Activated CD8-positive, alpha-beta memory T cell treated with anti-CD3 and anti-CD28 coated beads for 48 hours (primary cell): ENCODE data around the gene CADM2.

Experiments
- DNase-seq, 3 experiments: peaks; one replicate each; pipeline ENCODE4 v3.0.0-alpha.2; 2020; ENCODE audit warnings: low read depth in 2 of 3, low spot score in 2 of 3

The CADM2 gene

DNA sequence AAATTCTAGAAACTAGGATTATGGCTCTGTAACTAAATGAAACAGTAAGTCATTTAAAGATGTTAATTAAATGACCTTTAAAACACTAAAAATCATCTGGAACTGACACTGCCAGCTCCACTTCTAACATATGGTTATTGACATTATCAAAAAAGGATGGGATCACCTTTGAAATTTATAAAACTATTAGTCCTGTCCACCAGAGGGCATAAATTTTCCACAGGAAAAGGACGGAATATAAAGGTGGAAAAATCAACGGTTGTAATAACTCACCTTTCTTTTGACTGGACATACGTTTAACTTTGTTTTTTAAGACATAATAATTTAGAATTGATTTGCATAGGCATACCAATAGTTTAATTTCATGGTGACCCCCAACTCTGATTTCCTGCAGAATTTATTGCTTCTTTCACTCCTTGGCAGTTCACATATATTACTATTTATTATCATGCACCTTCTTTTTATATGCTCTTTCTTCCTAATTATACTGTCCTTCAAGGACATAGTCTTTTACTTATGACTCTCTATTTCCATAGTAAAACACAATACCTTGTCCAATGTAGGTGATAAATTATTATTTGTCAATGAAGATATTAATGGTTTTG lies 345.7 kb downstream of the CADM2 start:
- no peak for DNase-seq

DNA sequence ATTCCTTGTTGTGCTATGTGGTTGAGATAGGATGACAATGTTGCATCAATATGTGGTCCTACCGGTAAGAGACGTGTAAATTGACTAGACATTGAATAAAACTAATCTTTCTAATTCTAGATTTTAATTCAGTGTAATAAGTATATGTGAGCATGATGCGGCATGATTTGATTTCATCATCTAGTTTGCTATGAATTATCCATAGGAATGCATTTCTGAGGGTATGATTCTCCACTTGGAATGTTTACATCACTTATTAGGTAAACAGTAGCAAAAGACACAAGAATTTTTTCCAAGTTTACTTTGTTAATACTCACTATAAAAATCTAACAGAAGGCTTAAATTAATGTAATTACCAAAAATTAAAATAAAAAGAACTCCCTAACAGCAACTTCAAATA lies 353.5 kb downstream of the CADM2 start:
- no peak for DNase-seq

DNA sequence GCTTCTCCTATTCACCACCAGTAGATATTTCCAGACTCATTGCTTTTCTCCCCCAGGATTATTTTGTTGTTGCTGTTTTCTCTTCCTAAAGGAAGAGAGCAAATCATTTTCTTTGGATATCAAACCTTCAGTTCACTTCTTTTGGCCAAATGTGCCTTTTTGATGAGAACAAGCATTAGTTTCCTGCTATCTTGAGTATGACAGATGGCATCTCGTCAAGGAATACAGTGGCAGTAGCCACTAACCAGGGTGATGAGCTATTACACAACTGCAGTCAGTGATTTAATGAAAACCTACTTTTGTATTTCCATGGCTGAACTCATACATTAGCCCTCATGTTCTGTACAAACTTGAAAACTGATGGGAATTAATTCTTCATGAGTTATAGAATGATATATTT lies 354.6 kb downstream of the CADM2 start:
- DNase-seq = no peak

DNA sequence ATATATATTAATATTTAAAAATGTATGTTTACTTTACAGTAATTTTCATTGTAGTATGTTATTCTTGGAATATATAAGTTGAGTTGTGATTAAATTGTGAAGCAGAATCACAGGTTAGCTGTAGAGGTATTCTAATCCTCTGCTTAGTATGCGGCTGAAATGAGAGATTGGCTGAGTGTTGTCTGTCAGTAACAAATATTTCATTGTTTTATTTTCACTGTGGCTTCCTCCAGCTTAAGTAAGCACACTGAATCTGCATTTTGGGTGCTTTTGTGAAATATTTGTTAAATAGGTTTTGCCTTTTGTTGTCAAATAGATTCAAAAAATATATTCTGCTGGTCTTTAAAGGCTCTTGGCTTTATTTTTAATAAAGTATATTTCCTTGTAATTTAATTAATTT lies 357.5 kb downstream of the CADM2 start:
- DNase-seq = no peak

DNA sequence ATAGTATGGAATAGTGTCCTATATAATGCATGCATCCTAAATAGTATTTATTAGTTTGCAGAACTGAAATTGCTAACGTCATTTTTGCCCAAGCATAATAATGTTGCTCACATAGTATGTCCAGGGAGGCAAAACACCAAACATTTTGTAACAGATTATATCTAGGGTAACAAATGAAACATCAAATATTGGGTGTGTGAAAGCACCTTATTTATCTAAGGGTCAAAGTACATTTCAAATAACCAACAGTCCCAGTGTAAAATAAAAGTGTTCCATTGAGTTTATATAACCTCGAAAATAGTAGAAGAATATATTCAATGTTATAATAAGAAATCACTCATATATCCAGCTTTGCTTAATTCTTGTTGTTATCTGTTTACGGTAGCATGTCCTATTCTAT lies 363.1 kb downstream of the CADM2 start:
- DNase-seq = no peak

DNA sequence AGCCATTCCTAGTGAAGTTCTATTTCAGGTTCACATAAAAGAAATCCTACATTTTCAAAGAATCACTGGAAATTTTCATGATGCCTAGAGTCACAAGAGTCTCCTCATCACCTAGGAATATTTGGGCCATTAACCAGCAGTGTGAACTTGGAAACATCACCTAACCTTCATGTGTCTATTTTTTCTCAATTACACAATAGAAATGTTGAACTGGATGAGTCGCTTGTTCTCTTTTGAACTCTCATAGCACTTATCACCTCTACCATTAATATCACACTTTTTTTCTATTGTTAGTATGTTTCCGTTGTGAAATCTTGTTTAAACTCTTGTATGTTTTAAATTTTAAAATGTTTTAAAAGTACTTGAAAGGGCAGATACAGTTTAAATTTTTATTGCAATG lies 371.3 kb downstream of the CADM2 start:
- DNase-seq = no peak

DNA sequence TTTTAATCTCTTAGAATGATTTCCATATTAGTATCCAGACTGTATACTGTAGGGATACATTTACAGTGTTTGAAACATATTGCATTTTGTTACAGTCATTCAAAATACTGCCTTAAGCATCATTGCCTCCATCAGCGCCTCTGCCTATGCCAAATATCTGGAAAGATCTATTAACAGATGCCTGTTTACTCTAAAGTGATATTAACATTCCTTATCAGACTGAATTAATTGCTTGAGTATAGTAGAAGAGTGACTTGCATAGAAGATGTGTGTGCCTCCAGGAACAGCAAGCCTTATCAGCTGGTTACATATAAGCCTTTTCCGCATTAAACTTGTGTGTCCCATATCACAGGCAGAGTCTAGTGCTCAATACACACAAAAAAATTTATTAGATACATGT lies 379.1 kb downstream of the CADM2 start:
- DNase-seq = no peak

DNA sequence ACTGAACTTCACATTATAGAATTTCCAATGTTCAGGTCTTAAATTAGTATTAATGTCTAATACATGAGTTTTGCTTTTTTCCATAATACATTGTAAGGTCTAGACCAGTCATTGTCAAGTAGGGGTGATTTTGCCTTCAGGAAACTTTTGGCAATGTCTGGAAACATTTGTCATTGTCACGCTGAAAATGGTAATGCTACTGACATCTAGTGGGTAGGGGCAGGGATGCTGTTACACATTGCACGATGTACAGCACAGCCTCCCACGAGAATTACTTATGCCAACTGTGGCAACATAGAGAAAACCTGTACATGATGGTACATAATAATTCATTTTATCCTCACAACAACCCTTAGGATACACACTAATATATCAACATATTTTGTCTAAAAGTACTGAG lies 384.1 kb downstream of the CADM2 start:
- no peak for DNase-seq

DNA sequence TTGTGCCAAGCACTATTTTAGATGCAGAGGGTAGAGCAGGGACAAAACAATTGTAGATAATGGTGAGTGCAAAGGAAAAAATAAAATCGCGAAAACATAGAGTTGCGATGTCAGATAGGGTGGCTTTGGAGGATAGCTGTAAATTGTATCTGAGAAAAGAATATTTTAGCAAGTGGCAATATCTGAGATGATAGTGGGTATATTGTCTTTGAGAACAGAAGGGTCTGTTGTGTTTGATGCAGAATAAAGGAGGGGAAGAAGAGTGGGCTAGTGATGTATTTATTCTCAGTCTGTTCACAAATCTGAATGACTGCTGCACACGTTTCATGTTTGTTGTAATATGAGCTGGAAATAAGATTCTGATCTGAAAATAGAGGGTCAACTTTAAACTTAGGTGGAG lies 396.8 kb downstream of the CADM2 start:
- DNase-seq = no peak

DNA sequence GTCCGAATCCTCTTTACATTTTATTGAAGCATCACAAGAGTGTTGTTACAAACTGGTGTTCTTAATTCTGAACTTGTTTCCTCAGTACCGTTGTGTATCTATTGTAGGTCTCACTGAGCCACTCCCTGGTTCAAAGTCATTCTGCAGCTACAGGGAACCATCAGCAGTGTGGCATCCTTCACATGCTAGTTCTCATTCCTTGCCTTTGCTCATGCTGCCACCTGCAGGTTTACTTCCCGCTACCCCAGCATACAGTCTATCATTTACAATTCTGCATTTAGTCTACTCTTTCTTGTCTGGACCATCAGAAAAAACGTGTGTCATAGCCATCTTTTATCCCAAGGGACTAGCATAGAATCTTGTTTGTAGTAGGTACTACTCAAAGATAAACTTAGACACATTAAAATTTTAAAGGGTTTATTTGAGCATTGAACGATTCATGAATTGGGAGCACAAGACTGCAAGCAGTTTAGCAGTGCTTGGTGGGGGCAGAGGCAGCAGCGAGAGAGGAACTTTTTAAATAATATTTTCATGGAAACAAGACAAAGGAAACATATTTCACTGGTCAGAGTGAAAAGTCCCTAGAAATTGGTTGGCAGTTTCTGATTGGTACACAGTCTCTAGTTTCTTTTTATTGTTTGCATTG lies 402.1 kb downstream of the CADM2 start:
- DNase-seq = no peak

DNA sequence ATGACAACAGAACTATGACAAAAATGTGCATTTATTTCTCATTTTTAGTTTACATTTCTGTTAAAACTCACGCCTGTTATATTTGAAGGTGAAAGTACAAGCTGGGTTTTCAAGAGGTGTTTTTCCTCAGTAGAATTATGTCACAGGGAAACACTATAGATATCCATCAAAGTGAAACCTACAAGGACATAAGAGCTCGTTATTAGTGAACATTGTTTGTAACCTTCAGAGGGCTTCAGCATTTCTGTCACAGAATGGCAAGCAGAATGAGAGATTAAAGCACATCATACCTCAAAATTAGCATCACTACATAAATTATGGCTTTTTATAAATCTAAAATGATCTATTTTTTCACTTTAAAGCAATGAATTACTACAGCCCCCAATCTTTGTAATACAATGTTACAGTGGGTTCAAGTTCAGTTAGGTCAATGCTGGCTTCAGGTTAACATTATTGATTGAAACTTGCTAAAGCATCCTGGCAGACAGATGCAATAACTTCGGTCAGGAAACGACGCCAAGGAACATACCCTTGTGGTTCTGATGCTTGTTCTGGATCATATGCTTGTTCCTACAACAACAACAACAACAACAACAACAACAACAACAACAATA lies 405.6 kb downstream of the CADM2 start:
- no peak for DNase-seq

DNA sequence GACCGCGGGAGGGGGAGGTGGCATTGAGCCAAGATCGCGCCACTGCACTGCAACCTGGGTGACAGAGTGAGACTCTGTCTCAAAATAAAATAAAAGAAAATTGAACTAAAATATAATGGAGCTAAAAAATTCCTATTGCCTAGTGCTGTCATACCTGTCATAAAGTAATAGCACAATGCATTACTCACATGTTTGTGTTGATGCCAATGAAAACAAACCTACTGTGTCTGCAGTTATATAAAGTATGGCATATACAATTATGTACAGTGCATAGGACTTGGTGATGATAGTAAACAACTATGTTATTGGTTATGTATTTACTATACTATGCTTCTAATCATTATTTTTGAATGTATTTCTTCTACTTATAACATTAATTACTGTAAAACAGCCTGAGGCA lies 411.6 kb downstream of the CADM2 start:
- DNase-seq = no peak

DNA sequence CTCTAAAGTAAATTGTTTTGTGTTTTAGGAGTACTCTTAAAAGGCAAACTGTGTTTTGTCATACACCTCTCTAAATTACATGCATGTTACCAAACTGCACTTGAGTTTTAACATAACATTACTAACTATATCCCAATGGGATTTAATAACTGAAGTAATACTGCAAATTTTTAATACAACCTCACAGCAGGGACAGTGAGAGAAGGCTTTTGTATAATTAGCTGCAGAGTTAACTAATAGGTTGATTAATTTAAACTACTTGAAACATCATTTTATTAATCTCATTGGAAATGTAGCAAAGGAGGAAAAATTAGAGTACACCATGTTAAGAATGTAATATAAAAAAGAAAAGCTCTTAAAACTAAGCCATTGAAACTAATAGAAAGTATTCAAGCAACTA lies 417.3 kb downstream of the CADM2 start:
- no peak for DNase-seq

DNA sequence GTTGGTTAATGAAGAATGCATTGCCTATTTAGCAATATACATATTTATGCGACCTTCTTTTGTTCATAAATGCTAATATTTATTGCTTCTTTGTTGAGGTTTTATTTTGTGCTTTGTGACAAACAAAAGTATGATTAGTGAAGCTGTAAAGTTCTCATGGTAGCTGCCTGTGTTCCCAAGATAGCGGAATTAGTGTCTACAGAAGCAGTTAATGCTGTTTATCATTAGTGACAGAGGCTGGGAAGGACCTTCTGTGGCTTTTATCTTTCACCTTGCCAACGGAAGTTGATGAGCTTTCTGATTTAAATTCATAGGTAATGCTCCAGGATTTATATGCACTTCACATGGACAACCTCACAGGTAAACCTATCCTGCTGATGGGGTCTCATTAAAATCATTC lies 418.3 kb downstream of the CADM2 start:
- no peak for DNase-seq

DNA sequence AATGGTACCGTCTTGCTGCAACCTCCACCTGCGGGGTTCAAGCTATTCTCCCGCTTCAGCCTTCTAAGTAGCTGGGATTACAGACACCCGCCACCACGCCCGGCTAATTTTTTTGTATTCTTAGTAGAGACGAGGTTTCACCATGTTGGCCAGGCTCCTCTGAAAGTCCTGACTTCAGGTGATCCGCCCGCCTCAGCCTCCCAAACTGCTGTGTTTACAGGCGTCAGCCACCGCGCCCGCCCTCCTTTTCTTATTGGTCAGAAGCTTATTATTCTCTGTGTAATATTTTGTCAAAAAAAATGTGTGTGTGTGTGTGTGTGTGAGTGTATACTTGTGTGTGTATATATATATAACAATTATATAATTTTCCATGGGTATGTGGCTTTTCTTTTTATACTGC lies 425.6 kb downstream of the CADM2 start:
- no peak for DNase-seq

DNA sequence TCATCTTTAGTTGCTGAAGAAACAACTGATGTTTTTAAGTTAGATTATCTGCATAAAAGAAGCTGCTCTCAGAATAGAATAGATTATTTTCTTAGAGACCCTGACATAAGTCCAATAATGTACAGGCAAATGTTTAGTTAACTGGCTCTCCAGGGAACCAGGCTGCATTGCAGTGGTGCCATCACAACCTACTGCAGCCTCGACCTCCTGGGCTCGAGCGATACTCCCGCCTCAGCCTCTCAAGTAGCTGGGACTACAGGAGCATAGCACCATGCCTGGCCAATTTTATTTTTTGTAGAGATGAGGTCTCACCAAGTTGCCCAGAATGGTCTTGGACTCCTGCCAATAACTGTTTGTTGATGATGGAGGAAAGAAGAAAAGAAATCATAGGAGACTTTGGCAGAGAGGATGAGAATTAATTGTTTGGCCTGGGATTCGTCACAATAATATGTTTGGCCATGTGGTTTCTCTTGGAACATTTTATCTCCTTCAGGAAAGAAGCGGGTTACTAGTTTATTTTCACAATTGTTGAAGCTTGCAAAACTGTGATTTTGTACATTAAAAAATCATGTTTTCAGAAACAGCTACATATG lies 429.2 kb downstream of the CADM2 start:
- no peak for DNase-seq

DNA sequence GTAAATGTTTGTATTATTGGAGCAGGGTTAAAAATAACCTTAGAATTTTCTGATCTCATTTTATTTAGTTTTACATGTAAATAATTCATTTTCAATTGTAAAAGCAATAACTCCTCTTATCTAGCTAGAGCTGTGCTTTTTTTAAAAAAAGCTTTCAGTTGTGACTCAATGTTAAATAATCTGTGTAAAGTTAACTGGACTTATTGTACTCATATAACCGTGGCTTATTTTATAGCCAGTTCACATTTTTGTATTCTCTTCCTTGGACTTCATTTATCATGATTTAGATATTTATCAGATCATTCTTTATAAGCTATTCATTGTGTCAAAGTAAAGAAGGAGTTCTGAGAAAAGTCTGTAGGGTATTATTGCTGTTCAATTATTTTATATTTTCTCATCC lies 435.6 kb downstream of the CADM2 start:
- DNase-seq = no peak

DNA sequence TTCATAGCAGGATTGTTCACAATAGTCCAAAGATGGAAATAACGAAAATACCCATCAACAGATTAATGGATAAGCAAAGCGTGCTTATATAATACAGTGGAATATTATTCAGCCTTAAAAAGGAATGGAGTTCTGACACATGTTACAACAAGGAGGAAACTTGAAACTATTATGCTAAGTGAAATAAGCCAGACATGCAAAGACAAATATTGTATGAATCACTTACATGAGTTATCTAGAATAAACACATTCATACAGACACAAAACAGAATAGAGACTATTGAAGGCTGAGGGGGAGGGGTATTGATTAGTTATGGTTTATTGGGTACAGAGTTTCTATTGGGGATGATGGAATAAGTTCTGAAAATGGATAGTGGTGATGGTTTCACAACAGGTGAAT lies 438.6 kb downstream of the CADM2 start:
- no peak for DNase-seq

DNA sequence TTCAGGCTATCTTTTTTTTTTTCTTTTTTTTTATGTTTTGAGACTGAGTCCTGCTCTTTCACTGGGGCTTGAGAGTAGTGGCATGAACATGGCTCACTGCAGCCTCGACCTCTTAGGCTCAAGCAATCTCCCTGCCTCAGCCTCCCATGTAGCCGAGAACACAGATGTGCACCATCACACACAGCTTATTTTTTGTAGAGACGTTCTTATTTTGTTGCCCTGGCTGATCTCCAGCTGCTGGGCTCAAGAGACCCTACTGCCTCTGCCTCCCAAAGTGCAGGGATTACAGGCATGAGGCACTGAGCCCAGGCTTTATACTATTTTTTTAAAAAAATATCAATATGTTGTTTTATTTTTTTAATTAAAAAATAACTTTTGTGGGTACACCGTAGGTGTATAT lies 467.3 kb downstream of the CADM2 start:
- DNase-seq = no peak

DNA sequence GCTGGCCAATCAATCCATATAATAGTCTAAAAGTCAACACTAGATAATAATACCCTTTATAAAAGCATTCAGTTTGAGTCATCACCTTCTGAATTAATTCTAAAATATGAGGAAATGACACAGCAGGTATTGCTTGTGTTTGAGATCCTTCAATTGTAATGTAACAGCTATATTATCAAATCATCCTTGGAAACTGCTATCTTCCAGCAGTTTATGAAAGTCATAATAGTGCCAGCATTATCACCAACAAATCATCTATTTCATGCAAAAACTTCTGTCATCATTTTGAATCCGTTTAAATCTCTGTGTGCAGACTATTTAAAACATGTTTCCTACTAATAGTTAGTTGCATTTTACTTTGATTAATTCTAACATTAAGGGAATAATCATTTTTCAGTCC lies 468.7 kb downstream of the CADM2 start:
- DNase-seq = no peak

DNA sequence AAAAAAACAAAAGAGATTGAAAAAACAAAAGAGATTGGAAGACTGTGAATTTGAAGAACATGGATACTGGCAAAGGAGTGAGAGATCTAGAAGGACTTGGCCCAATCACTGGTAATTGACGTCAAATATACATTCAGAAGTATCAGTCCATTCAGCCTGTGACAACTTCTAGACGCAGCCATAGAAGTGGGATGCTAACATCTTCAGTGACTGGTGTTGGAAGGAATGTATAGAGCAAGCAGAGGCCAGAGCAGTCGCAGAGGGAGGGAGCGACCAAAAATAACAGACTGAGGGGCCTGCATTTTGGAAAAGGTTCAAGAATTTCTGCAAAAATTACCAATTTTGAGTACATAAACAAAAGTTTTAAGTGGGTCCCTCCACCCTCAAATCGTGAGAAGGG lies 473.3 kb downstream of the CADM2 start:
- DNase-seq = no peak

DNA sequence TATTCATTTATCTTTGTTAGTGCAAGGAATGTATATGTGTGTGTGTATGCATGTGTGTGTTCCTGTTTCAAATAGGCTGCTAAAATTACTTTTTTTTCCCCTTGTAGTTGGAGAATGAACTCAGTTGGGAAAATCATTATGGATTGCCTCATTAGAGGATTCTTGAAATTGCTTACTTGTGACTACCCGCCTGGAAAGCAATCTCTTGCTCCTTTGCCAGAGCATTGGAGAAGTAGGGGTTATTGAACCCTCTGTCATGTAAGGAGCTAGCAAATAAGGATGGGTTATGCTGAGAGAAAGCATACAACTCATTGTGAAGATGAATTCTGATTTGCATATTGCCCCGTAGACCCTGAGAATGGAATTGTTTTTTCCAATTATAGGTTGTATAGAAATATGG lies 474.5 kb downstream of the CADM2 start:
- DNase-seq = no peak
